ENCODE measurements around the gene SLC7A5.
"Not testable (repeated sequence)": the region's sequence is repeated elsewhere in the genome, so short reads cannot be mapped to it uniquely, and the experiment has no call there.

Gene SLC7A5

DNA sequence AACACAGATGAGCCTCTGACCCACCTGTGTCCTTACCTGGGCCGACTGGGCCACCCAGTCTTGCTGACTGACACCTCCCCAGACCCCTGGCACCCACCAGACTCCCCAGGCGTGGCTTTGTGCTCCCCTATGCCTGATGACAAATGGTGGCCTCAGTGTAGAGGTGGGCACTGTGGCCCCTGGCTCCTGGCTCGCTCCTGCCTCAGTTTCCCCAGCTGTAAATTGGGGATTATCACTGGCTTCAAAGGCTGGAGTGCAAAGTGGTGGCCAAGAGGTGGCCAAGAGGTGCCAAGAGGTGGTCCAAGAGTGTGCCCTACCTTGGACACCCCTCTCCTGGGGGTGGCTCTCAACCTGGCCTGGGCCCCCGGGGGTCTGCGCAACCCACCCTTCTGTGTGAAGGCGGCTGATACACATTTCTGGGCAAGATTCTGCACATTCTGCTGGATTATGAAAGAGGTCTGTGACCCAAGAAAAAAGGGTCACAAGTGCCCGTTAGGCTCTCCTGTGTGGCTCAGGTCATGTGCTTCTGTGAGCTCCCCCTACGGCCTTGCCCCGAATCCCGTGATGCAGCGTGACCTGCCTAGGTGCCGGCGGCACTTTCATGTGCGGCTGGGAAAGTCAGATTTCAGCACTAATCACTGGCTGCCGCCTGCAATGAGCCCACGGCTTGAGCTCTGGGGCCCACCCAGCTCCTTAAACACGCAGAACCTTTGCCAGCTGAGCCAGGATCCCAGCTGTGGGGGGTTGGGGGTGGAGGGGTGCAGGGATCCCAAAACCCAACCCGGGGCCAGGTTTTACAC, 7.8 kb downstream of the SLC7A5 start:
- DNase-seq (ENCODE audit: low read depth): not testable (repeated sequence)

DNA sequence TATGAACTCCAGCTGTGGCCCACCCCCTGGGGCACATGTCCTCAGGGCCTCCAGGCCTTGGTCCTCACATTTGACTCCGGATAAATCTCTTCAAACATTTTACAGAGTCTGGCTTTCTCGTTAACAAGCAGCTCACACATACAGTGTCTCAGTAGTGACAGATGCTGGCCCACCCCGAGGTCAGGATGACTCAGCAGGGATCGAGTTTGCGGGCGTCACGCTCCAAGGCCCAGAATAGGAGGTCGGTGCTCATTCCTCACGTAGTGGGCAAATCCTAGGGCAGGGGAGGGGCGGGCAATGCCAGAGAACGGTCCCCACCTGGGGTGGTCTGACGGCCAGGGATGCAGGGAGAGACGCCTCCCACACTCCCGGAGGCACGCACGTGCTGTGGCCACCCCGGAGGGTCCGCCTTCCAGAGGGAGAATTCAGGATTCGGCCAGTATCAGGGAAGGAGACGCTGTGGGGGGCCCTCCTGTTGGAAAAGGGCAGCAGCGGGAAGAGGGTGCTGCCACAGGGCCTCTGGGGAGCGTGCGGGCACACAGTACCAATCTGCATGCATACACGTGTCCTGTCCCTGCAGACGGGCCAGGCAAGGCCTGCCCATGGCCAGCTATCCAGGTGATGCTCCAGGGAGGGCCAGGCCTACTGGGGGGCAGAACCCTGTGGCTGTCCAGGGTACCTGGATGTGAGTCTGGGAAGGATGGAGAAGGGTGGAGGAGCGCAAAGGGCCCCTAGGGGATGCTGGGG, 8.6 kb downstream of the SLC7A5 start:
- no peak for DNase-seq (ENCODE audit: low read depth)

DNA sequence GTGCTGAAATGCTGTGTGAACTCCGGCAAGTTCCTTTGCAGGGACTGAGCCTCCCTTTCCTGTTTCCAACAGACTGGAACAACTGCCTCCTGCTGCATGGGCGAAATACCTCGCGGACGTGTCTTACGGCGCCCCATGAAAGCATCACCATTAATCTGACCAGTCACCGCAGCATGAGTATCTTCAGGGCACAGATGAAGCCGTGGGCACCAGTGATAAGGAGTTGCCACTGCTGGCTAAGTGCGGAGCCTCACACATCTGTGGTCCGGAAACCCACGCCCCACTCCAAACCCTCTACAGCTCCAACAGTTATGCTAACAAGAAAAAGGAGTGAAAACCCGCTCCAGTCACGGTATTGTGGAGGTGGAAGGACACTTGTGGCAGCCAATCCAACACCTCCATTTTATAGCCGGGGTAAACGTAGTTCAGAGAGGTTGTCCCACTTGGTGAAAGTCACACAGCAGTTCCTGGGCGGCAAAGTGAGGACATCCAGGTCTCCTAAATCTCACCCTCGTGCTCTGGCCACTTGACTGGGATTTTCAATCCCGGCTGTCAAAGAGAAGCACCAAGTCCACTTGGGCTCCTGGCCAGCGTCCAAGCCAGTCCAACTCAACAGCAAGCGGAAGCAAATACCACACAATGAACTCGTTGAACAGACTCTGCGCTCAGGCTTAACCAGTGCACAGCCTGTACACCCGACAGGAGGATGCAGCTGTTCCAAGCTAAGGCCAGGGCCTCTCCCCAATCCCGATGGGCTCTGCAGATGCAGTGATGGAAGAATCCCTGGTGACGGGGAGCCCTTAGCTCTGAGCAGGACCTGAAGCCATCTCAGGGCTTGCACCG, 10.9 kb downstream of the SLC7A5 start:
- DNase-seq (ENCODE audit: low read depth): not testable (repeated sequence)

DNA sequence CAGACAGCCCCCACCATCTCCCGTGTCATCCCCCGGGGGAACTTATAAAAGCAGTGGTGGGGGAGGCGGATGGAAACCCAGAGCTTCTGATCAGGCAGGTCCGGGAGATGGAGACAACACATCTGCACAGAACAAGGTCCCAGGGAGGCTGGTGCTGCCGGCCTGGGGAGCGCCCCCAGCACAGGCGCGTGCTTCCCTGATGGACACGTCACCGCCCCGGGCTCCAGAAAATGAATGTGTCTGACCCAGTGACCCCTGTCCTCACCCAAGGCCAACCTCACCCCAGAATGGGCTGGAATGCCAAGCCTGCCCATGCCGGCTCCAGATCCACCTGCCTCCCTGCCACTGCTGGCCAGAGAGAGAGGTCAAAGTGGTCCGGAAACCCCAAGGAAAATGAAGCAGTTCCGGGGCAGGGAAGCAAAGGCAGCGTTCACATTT, 12.5 kb downstream of the SLC7A5 start:
- DNase-seq (ENCODE audit: low read depth): no peak

DNA sequence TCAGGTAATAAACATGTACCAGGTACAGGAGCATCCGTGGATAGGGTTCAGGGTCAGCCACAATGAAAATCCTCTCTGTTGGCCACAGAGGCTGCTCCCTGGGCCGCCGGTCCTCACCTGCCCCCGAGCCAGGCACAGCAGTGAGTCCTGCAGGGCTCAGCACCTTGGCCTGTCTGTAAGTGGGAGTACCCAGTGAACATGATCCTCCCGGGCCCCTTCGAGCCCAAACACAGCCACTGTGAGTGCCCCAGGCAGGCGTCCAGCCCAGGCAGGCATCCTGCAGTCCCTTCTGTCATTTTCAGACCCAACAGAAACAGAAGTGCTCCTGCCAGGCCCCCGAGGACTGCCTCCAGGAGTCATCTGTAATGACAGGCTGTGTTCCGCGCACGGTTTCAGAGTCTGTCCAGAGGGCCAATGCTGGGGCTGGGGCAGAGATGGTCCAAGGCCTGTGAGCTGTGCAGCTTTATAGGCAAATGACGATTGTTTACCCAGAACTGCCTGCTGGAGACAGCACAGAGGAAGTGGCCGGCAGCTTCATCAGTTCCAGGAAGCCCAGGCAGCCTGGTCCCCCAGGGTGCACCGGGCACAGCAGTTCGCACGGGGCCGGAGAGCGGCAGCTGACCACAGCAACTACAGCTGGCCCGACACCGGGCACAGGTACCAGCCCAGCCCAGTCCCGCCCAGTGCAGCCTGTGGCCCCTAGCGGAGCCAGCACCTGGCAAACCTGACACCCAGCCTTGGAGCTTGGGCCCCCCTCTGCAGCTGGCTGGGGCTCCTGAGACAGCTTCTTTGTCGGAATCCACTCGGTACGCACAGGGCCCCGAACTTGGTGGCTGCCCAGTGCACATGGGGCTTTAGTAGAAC, 13.2 kb downstream of the SLC7A5 start:
- no peak for DNase-seq (ENCODE audit: low read depth)

DNA sequence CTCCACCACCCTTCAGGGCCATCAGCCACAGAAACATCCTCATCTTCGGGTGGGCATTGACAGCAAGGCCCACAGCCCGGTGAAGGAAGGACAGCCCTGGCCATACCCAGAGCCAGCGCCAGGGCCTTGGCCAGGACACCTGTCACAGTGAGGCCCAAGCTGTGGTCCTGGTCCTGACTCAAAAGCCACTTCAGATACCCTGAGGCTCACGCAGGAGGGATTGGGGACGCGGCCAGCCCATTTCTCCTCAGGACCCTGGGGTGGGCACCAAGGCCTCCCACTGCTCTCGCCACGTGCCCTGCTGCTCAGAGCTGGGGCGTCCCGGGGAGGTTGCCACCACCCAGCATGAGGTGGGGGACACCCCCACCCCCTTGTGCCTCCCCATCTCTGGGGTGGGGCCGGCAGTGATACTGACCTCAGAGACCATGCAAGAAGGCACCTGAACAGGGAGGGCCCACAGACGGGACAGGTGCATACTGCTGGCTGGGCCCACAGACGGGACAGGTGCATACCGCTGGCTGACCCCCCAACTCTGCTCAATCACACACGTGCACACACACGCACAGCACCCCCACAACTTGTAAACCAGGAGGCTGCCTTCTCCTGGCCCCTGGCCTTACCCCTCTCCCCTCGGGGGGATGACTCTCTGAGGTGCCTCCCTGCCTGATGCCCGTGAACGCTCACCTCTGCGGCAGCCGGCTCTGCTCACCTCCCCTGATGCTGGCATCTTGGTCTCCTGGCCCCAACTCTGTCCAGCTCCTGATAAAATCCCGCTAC, 14.2 kb downstream of the SLC7A5 start:
- DNase-seq (ENCODE audit: low read depth): no peak

DNA sequence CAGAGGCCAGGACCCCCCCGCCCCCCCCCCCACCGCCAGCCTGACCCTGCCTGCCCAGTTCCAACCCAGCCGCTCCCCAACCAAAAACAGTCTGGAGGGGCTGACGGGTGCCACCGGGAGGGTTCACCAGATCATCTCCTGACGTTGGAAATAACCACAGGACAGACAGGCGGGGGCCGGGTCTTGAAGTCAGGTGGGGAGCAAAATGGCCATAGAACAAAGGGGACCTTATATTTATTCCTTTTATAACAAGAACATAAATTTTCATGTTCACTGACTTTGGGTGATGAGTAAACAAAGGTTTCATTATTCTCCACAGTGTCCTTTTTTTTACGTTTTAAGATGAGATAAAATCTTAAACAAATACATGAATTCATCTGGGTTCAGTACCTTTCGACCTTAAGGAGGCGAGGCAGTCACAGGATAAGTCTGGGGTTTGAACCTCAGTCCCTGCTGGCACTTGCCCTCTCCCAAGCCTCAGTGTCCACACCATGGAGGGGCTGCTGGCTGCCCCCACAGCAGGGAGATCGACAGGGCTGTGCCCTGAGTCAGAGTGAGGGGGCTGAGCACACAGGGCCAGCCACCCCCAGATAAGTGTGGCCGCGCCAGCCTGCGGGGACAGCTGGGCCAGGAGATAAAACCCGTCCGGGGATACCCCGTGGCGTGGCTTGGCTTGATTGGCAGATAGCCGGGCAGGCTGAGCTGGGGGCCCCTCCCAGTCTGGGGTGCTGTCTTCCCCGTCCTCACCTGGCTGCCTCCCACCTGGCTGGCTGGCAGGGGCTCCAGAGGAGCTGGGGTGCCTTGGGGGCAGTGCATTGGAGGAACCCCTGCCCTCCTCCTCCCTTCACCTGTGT, 15.0 kb downstream of the SLC7A5 start:
- DNase-seq (ENCODE audit: low read depth): no peak

DNA sequence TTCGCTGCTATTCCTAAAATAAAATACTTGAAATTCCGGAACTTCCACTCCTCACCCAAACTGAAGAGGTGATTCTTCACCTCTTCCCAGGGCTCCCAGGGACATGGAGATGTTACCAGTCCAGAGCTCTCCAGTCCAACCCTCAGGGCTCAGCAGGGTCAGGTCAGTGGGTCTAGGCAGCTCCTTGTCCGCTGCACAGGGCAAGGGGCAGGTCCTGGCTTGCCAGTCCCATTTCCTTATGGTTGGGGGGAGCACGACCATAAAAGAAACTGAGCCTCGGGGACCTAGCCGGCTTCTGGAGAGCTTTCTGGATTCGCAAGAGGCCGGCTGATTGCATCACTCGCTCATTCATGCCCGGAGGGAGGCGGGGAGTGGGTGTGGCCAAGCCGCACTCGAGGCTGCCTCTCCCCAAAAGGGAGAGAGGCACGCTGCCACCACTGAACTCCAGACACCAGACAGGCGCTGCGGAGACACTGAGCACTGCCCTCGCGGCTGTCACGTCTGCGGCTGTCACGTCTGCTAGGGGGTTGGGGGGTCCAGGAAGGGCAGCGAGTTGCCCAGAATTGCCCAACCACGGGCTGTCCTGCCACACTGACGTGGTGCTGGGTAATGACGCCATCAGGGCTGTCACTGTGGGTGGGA, 15.8 kb downstream of the SLC7A5 start:
- peak; percentile 78 for DNase-seq (ENCODE audit: low read depth)

DNA sequence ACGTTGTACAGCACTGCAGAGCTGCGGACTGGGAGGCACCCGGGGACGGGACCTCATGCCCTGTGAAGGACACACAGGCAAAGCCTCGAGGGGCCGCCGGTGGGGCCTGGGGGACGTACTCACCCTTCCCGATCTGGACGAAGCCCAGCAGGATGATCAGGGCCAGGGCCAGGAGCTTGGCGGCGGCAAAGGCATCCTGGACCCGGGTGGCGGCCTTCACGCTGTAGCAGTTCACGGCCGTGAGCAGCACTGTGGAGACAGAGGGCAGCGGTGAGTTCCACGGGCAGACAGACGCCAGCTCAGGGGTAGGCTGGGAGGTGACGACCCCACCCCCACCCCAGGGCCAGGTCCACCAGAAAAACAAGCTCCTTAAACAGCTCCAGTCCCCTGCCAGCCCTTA, 17.7 kb downstream of the SLC7A5 start:
- no peak for DNase-seq (ENCODE audit: low read depth)

DNA sequence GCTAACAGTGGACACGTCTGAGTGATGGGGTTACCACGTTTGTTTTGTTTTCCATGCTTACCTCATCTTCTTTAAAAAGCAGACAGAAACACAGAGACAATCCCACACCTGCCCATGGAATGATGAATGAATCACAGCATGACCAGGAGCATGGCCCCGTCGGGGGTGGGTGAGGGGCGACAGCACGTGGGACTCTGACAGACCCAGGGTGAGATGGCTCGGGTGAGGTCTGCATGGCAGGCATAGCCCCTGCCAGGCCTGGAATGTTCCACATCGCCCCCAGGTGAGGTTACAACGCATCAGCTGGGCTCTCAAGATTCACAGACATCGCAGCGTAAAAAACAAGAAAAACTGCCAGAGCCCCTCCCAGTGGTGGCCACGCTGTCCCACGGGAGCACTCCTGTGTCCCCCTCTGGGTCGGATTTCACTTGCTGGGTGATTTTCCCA, 18.1 kb downstream of the SLC7A5 start:
- no peak for DNase-seq (ENCODE audit: low read depth)

DNA sequence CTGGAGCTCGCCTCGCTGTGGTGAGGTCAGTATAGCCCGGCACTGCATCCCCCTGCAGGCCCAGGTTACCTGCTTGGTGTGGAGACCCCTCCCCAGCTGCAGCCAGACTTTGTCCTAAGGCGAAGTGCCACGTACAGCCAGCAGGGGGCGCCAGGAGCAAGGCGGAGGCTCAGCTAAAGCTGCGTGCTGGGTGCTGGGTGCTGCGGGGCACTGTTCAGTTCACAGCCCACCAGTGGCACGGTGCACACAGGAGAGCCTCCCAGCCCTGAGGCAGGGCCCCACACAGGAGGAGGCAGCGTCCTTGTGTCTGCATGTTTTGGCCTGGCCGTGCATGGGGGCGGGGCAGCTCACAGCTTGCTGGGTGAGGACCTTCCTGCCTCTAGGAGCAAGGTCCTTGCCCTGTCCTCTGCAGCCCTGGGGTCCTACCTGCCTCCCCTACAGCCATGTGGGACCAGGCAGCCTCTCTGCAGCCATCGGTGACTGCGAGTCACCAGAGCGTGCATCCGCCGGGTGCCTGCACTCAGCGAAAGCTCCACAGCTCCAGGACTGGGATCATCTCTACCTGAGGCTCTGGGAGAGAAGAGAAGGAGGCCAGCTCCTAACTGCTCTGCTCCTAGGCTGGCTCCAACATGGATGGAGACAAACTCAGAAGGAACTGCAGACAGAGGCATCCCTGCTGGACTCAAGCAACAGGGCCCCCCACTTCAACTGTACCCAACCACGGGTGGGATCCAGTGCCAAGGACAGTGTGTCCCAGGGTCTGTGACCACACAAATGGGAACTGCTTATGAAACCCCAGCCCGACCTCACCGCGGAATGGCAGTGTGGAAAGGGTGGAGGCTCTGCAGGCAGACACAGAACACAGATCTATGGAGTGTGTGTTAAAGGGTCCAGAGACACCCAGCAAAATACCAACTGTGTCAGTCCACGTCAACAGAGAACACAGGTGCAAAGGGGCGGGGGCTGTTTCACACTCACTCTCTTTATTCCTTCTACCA, 19.0 kb downstream of the SLC7A5 start:
- peak; percentile 61 for DNase-seq (ENCODE audit: low read depth)

DNA sequence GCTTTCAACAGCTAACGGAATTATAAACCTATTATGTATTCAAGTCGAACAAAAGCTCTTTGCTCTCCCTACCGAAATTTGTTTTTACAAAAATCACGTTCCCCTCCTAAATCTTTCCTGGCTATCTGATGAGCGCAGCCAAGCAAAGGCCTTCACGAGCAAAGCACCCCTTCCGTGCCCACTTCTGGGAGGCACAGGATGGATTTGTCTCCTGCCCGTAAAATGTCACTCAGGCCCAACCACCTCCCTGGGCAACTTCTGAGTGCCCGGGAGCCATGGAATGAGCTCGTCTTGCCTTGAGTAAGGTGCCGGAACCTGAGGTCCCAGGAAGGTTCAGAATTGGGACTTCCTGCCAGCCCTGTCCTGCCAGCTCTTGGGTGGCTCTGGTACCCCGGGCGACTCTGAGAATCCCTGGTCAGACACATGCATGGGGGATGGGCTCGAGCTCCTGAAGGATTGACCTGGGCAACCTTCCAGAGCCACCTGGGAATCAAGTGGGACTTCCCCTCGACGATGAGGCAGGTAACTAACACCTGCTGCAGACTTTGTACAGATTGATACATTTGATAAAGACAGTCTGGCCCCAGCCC, 19.8 kb downstream of the SLC7A5 start:
- no peak for DNase-seq (ENCODE audit: low read depth)

DNA sequence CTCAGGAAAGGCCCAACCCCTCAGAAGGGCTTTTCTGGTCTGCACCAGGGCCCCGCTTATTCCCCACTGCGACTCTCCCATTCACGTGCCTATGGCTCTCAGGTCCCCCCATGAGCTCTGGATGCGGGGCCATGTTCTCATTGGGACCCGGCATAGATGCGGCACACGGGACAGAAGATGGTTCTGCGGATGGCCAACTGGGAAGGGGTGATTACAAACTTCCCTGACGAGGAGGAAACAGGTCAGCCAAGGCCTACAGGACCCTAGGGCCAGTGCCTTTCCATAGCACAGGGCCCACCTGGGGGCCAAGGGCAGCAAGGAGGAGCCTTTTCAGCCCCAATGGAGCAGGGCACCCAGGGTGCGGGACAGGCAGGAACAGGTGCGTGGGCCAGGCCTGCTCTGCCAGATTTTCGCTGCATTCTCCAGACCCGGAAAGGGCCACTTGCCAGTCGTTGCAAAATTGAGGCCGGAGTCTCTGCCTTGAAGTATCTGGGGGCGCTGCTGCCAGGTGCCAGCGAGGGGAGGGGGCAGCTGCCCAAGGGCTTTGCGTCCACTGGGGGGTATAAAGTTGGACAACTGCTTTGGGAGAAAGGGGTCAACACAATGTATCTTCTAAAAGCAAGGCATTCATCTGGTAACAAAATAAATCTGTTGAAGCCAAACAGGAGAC, 20.5 kb downstream of the SLC7A5 start:
- DNase-seq (ENCODE audit: low read depth): no peak

DNA sequence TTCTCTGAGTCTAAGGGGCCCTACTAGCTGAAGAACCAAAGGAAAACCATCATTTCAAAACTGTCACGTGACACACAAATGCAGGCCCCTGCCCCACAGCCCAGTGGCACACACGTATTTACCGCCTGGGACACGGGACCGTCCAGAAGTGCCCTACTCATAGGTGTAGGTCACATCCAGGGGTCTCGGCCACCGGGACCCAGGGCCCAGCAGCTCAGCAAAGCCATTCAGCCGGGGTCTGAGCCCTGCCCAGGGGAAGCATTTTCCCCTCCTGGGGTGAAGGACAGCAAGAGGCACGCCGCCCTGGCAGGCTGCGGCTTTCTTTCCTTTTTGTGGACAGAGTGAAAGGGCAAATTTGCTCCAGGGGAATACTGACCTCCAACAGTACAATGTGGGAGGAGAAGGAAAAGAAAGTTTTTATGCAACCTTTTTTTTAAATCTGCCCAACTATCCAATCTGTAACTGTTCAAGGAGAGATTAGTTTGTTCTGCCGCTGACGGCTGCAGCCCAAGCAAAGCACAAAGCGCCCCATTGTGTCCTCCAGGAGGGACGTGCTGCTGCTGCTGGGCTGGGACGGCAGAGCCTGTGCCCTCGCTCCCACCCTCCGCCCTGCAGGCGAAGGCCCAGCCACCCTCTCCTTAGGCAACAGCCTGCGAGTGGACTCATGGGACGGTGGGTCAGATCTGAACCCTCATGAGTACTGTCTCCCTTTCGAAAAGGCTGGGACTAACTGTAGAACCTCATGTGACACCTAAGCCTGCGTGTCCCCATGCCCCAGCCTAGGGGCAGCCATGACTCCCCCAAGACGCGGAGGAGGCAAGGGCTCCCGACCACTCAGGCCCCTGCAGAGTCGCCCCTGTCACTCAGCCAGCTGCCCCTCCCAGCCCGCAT, 21.3 kb downstream of the SLC7A5 start:
- DNase-seq (ENCODE audit: low read depth): no peak

DNA sequence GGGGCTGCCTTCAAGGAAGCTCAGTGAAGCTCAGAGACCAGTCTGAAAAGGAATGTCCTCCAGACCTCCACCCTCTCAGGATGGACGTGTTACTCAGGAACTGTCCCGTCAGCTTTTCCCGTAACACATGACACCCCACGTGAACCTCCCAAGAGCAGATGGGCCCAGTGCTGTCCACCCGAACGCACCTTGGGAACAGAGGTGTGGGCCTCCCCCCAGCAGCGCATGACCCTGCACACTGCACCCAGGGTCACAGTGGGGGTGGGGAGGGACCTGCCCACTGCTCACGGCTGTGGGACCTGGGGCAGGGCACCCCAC, 21.9 kb downstream of the SLC7A5 start:
- no peak for DNase-seq (ENCODE audit: low read depth)
